SHP77 treated with DMSO at 0.1 percent for 48 hours (cell line): ENCODE results near the gene RAB11FIP3.

Experiments
- DNase-seq: peaks from one replicate; lab custom pipeline; 2025; lab: John Stamatoyannopoulos, UW

RAB11FIP3 gene

GRCh38 chr16:567373-568256 lies 142.2 kb downstream of the RAB11FIP3 start:
- no peak for DNase-seq

- no peak for DNase-seq
Observed at GRCh38 chr16:568401-569258, 143.2 kb downstream of the RAB11FIP3 start.

- no peak for DNase-seq
Observed at GRCh38 chr16:569445-570254, 144.2 kb downstream of the RAB11FIP3 start, which contains the start of gene PIGQ. Gene PIGQ, plus strand, starts transcription at chr16:569968. Its CDS starts 4,107 bp downstream, at chr16:574075.
